HG03378 (cell line): ENCODE results near the gene LPIN3.
A peak's percentile ranks its signal among the peaks of the same experiment; 100 is the strongest.

Experiments used
- ATAC-seq: cut with Tn5 transposase; IDR thresholded peaks from one replicate; pipeline ENCODE4 v1.9.1; 2021; ENCODE audit warnings: mild to moderate bottlenecking, moderate library complexity; ENCODE audit not compliant: unreplicated experiment

LPIN3 gene

GRCh38 chr20:41320976-41321375 is 19.6 kb upstream of the LPIN3 start:
- no peak for ATAC-seq

- no peak for ATAC-seq
These were observed 13.4 kb upstream of the LPIN3 start for GRCh38 chr20:41327178-41327577.

- ATAC-seq: no peak
These were observed 10.9 kb upstream of the LPIN3 start for GRCh38 chr20:41329435-41330342.

GRCh38 chr20:41330343-41330720 is 10.3 kb upstream of the LPIN3 start:
- ATAC-seq: no peak

- no peak for ATAC-seq
These were observed 9.7 kb upstream of the LPIN3 start for GRCh38 chr20:41330941-41331340.

GRCh38 chr20:41331731-41332130 is 8.9 kb upstream of the LPIN3 start:
- ATAC-seq: no peak

- ATAC-seq: no peak
These were observed 6.6 kb upstream of the LPIN3 start for GRCh38 chr20:41334036-41334435.

- ATAC-seq: no peak
These were observed 5.9 kb upstream of the LPIN3 start for GRCh38 chr20:41334443-41335421.

- ATAC-seq: no peak
These were observed 5.0 kb upstream of the LPIN3 start for GRCh38 chr20:41335591-41335990.

GRCh38 chr20:41336711-41337492 is 3.7 kb upstream of the LPIN3 start:
- ATAC-seq: no peak

- peak; percentile 81 for ATAC-seq
These were observed 679 bp upstream of the LPIN3 start for GRCh38 chr20:41339957-41340326.

GRCh38 chr20:41342474-41343464 is 2.1 kb downstream of the LPIN3 start:
- ATAC-seq: no peak

GRCh38 chr20:41344477-41344876 is 3.9 kb downstream of the LPIN3 start:
- no peak for ATAC-seq

GRCh38 chr20:41344938-41345728 is 4.5 kb downstream of the LPIN3 start:
- no peak for ATAC-seq

- ATAC-seq: no peak
These were observed 5.1 kb downstream of the LPIN3 start for GRCh38 chr20:41345729-41346067.

- ATAC-seq: no peak
These were observed 7.2 kb downstream of the LPIN3 start for GRCh38 chr20:41347523-41348429.

GRCh38 chr20:41348430-41349172 is 8.0 kb downstream of the LPIN3 start:
- ATAC-seq: no peak
